ENCODE results near the gene CYTIP. TPM values are rescaled to one million over a fixed set of nuclear protein-coding genes. Genes with fewer than 3 reads are reported as not detected.

The CYTIP gene
- total RNA-seq, 1 experiment from 2014 or later = 1.2 TPM

GRCh38 chr2:157471078-157471477 lies 27.2 kb upstream of the CYTIP start:
- ATAC-seq = no peak
- H3K9me3 Mint-ChIP-seq = no peaks in the 10 kb centered on the region
- H3K4me3 Mint-ChIP-seq = no peak overlapping the region
- ChIA-PET POLR2A (no interaction called here), CTCF (no interaction called here)
- TF ChIP-seq NFATC4 (CRISPR knock-in tag; IDR thresholded peaks at IDR 0.05) (no peak), E2F5 (CRISPR knock-in tag; IDR thresholded peaks at IDR 0.05) (no peak), ZNF317 (CRISPR knock-in tag; IDR thresholded peaks at IDR 0.05; ENCODE audit: borderline replicate concordance, low read depth) (no peak), ZNF423 (CRISPR knock-in tag; IDR thresholded peaks at IDR 0.05) (no peak), EMX1 (CRISPR knock-in tag; IDR thresholded peaks at IDR 0.05) (no peak), RORB (CRISPR knock-in tag; IDR thresholded peaks at IDR 0.05) (no peak), MYBL2 (CRISPR knock-in tag; IDR thresholded peaks at IDR 0.05) (no peak), STAT6 (CRISPR knock-in tag; conservative IDR thresholded peaks at IDR 0.05; ENCODE audit: low read depth) (no peak), ZBTB21 (CRISPR knock-in tag; IDR thresholded peaks at IDR 0.05; ENCODE audit: borderline replicate concordance) (no peak), ZNF263 (CRISPR knock-in tag; IDR thresholded peaks at IDR 0.05; ENCODE audit: low read depth) (no peak)
- TF ChIP-seq, protein P1, sequence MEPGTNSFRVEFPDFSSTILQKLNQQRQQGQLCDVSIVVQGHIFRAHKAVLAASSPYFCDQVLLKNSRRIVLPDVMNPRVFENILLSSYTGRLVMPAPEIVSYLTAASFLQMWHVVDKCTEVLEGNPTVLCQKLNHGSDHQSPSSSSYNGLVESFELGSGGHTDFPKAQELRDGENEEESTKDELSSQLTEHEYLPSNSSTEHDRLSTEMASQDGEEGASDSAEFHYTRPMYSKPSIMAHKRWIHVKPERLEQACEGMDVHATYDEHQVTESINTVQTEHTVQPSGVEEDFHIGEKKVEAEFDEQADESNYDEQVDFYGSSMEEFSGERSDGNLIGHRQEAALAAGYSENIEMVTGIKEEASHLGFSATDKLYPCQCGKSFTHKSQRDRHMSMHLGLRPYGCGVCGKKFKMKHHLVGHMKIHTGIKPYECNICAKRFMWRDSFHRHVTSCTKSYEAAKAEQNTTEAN (CRISPR knock-in tag; IDR thresholded peaks at IDR 0.05) = no peak
- no peaks in the 10 kb centered on the region for H3K36me3 Mint-ChIP-seq
- no peaks in the 10 kb centered on the region for H3K4me1 Mint-ChIP-seq
- no peak overlapping the region for H3K27ac Mint-ChIP-seq
- peaks cover 4% of the 10 kb centered on the region for H3K27me3 Mint-ChIP-seq (ENCODE audit: low read depth)
- no peak for DNase-seq (ENCODE audit: low spot score)

DNA sequence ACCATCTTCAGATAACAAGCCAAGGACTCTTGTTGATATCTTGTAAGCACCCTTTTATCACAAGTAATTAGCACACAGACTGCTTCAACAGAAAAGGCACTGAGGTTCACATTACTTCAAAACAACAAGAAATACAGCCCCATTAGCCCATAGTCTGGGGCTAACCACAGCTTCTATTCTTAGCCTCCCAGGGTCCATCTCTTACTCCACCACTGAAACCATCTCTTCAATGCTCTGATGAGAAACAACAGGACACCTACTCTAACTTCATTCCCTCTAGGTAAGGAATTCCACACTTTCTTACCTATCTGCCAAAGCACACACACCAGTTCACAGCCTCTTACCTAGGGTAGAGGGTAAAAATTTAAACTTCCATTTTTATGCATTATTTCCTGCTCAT lies 26.4 kb upstream of the CYTIP start:
- no peak for ATAC-seq
- POLR2A ChIA-PET = no interaction called here
- H3K4me3 Mint-ChIP-seq = no peak overlapping the region

GRCh38 chr2:157469726-157470125 lies 25.8 kb upstream of the CYTIP start:
- no peak overlapping the region for H3K27ac Mint-ChIP-seq
- no peaks in the 10 kb centered on the region for H3K4me1 Mint-ChIP-seq
- TF ChIP-seq STAT6 (CRISPR knock-in tag; conservative IDR thresholded peaks at IDR 0.05; ENCODE audit: low read depth) = no peak
- TF ChIP-seq ZMAT4 (CRISPR knock-in tag; IDR thresholded peaks at IDR 0.05) = no peak
- TF ChIP-seq ZNF425 (CRISPR knock-in tag; conservative IDR thresholded peaks at IDR 0.05) = no peak
- TF ChIP-seq MXD4 (CRISPR knock-in tag; IDR thresholded peaks at IDR 0.05; ENCODE audit: borderline replicate concordance) = no peak
- no peak for TF ChIP-seq ZNF671 (CRISPR knock-in tag; IDR thresholded peaks at IDR 0.05)
- H3K4me3 Mint-ChIP-seq = no peak overlapping the region
- peaks cover 4% of the 10 kb centered on the region for H3K27me3 Mint-ChIP-seq (ENCODE audit: low read depth)
- H3K9me3 Mint-ChIP-seq = no peaks in the 10 kb centered on the region
- CTCF ChIA-PET = no interaction called here
- no peaks in the 10 kb centered on the region for H3K36me3 Mint-ChIP-seq
- DNase-seq (ENCODE audit: low spot score) (no peak), ATAC-seq (no peak)
- POLR2A ChIA-PET = no interaction called here

More for the DNA sequence above, 26.4 kb upstream of the CYTIP start:
- TF ChIP-seq NR1H2 (CRISPR knock-in tag; IDR thresholded peaks at IDR 0.05) = no peak
- no peak for TF ChIP-seq TCF7 (CRISPR knock-in tag; IDR thresholded peaks at IDR 0.05; ENCODE audit: low read depth)
- no peak for TF ChIP-seq NFATC4 (CRISPR knock-in tag; IDR thresholded peaks at IDR 0.05)
- TF ChIP-seq CREM (CRISPR knock-in tag; IDR thresholded peaks at IDR 0.05) = no peak
- no peak for TF ChIP-seq ATF1 (CRISPR knock-in tag; IDR thresholded peaks at IDR 0.05)
- no peak for TF ChIP-seq FOXK1 (CRISPR knock-in tag; IDR thresholded peaks at IDR 0.05)
- TF ChIP-seq PRRX2 (CRISPR knock-in tag; IDR thresholded peaks at IDR 0.05) = no peak
- TF ChIP-seq NFYB (CRISPR knock-in tag; conservative IDR thresholded peaks at IDR 0.05; ENCODE audit: low read depth) = no peak
- Mint-ChIP-seq H3K27me3 (ENCODE audit: low read depth) (peaks cover 4% of the 10 kb centered on the region), H3K27ac (no peak overlapping the region), H3K36me3 (no peaks in the 10 kb centered on the region), H3K4me1 (no peaks in the 10 kb centered on the region), H3K9me3 (no peaks in the 10 kb centered on the region)
- CTCF ChIA-PET = no interaction called here
- DNase-seq (ENCODE audit: low spot score) = no peak
